Astrocyte (in vitro differentiated cells and primary cell): ENCODE measurements around the gene AUTS2. TPM values are rescaled to one million over a fixed set of nuclear protein-coding genes. Genes with fewer than 3 reads are reported as not detected.

Source experiments
- DNase-seq: peaks from one replicate; pipeline ENCODE4 v3.0.0-alpha.2; 2010; ENCODE audit warnings: low read depth
- FAIRE-seq: peaks from 2 replicates; lab custom pipeline; 2011; peaks lifted over from hg19 to GRCh38; lab: Jason Lieb, UNC
- H2AFZ ChIP-seq: 2 replicates; pipeline ENCODE4 v1.6.0; 2012; ENCODE audit warnings: low read depth, low read length, inconsistent platforms
- H3K27ac ChIP-seq: 2 replicates; pipeline ENCODE4 v1.5.1; 2011; ENCODE audit warnings: low read depth, low read length, inconsistent platforms
- H3K27me3 ChIP-seq: 2 replicates; pipeline ENCODE4 v1.6.0; 2011; ENCODE audit warnings: low read length, inconsistent platforms; ENCODE audit not compliant: insufficient read depth
- H3K36me3 ChIP-seq: 2 replicates; pipeline ENCODE4 v1.5.1; 2011; ENCODE audit warnings: low read length, inconsistent platforms; ENCODE audit not compliant: insufficient read depth
- H3K4me1 ChIP-seq: 2 replicates; pipeline ENCODE4 v1.5.1; 2011; ENCODE audit warnings: low read length, inconsistent platforms; ENCODE audit not compliant: insufficient read depth
- H3K4me2 ChIP-seq: 2 replicates; pipeline ENCODE4 v1.6.0; 2012; ENCODE audit warnings: low read length, inconsistent platforms
- H3K4me3 ChIP-seq: 2 replicates; pipeline ENCODE4 v1.5.1; 2011; ENCODE audit warnings: low read depth, mild to moderate bottlenecking, low read length, inconsistent platforms; ENCODE audit not compliant: insufficient read depth
- H3K79me2 ChIP-seq: 2 replicates; pipeline ENCODE4 v1.6.0; 2012; ENCODE audit warnings: mild to moderate bottlenecking, low read length, inconsistent platforms; ENCODE audit not compliant: insufficient read depth
- H3K9ac ChIP-seq: 2 replicates; pipeline ENCODE4 v1.6.0; 2012; ENCODE audit warnings: mild to moderate bottlenecking, low read length, inconsistent platforms
- H3K9me3 ChIP-seq: 2 replicates; pipeline ENCODE4 v1.5.1; 2012; ENCODE audit warnings: low read depth, mild to moderate bottlenecking, low read length, inconsistent platforms; ENCODE audit not compliant: insufficient read depth
- H4K20me1 ChIP-seq: 2 replicates; pipeline ENCODE4 v1.6.0; 2012; ENCODE audit warnings: low read length, inconsistent platforms; ENCODE audit not compliant: insufficient read depth
- H3K27ac Mint-ChIP-seq: one replicate; pipeline ENCODE4 v1.8.0; 2021; ENCODE audit warnings: mild to moderate bottlenecking, mixed read lengths; ENCODE audit not compliant: unreplicated experiment
- H3K27me3 Mint-ChIP-seq: one replicate; pipeline ENCODE4 v1.8.0; 2021; ENCODE audit warnings: low read depth, mixed read lengths; ENCODE audit not compliant: unreplicated experiment
- H3K36me3 Mint-ChIP-seq: one replicate; pipeline ENCODE4 v1.8.0; 2021; ENCODE audit warnings: low read depth, mixed read lengths; ENCODE audit not compliant: unreplicated experiment
- H3K4me1 Mint-ChIP-seq: one replicate; pipeline ENCODE4 v1.8.0; 2021; ENCODE audit warnings: low read depth, mixed read lengths; ENCODE audit not compliant: unreplicated experiment
- H3K4me3 Mint-ChIP-seq: one replicate; pipeline ENCODE4 v1.8.0; 2021; ENCODE audit warnings: mild to moderate bottlenecking, moderate library complexity, mixed read lengths; ENCODE audit not compliant: unreplicated experiment
- H3K9me3 Mint-ChIP-seq: one replicate; pipeline ENCODE4 v1.8.0; 2021; ENCODE audit warnings: mild to moderate bottlenecking, mixed read lengths; ENCODE audit not compliant: unreplicated experiment
- CTCF ChIP-seq: IDR thresholded peaks from 2 replicates; pipeline ENCODE4 v1.5.1; 2011; ENCODE audit warnings: low read depth, mild to moderate bottlenecking, inconsistent platforms, low read length, moderate library complexity; ENCODE audit not compliant: insufficient read depth
- EZH2 ChIP-seq: IDR thresholded peaks from 2 replicates; pipeline ENCODE4 v1.6.1; 2012; ENCODE audit warnings: mild to moderate bottlenecking, low read length, inconsistent platforms; ENCODE audit not compliant: insufficient read depth
- total RNA-seq: library from RNA; stranded (reverse); gene quantifications from 2 replicates; pipeline ENCODE4 v1.2.1, GENCODE V29; 2021

AUTS2 gene
- total RNA-seq, 1 donor from 2014 or later: 73.2 TPM

DNA sequence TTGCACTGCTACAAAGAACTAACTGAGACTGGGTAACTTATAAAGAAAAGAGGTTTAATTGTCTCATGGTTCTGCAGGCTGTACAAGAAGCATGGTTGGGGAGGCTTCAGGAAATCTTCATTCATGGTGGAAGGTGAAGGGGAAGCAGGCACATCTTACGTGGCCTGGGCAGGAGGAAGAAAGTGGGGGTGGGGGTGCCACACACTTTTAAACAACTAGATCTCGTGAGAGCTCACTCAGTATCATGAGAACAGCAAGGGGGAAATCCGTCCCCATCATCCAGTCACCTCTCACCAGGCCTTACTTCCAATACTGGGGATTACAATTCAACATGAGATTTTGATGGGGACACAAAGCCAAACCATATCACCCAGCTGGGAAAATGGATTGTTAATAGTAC is 281.7 kb downstream of the AUTS2 start:
- no peak overlapping the region for H3K27ac ChIP-seq
- H3K4me3 ChIP-seq: no peak overlapping the region

DNA sequence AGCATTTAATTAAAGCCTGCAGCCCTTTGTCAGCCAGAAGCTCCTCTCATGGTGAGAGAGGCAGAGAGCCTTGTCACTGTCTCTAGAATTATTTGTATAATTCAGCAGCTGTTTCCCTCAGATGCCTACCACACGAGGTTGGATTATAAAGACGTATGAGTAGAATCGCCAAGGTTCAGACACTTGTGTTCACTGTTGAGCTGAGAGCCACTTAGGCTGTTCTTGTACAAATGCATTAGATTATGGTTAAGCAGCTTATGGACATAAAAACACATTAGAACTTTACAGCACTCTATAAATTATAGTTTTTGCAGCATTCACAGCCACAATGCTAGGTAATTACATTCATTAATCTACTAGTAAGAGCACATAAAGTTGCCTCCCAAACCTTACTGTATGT is 282.6 kb downstream of the AUTS2 start:
- H3K4me2 ChIP-seq: no peak overlapping the region
- DNase-seq (no peak), FAIRE-seq (no peak)
- H3K27me3 ChIP-seq: no peaks in the 10 kb centered on the region
- peaks cover 12% of the 10 kb centered on the region for H3K79me2 ChIP-seq
- H3K9me3 ChIP-seq: no peaks in the 10 kb centered on the region
- TF ChIP-seq CTCF (no peak), EZH2 (no peak)
- no peak overlapping the region for H3K27ac ChIP-seq
- H3K27me3 Mint-ChIP-seq: no peaks in the 10 kb centered on the region
- H3K4me3 ChIP-seq: no peak overlapping the region
- no peak overlapping the region for H3K9ac ChIP-seq
- no peak overlapping the region for H3K27ac Mint-ChIP-seq
- no peaks in the 10 kb centered on the region for H3K4me1 ChIP-seq
- H3K4me3 Mint-ChIP-seq: no peak overlapping the region
- H3K4me1 Mint-ChIP-seq: peaks cover 12% of the 10 kb centered on the region
- no peaks in the 10 kb centered on the region for H3K9me3 Mint-ChIP-seq
- no peaks in the 10 kb centered on the region for H3K36me3 Mint-ChIP-seq
- H3K36me3 ChIP-seq: no peaks in the 10 kb centered on the region
- H2AFZ ChIP-seq: no peak overlapping the region
- peaks cover 51% of the 10 kb centered on the region for H4K20me1 ChIP-seq

More for the DNA sequence above, 281.7 kb downstream of the AUTS2 start:
- H3K9me3 Mint-ChIP-seq: no peaks in the 10 kb centered on the region
- FAIRE-seq: no peak
- no peak overlapping the region for H3K4me3 Mint-ChIP-seq
- H3K36me3 ChIP-seq: no peaks in the 10 kb centered on the region
- H3K9ac ChIP-seq: no peak overlapping the region
- H3K9me3 ChIP-seq: no peaks in the 10 kb centered on the region
- peaks cover 12% of the 10 kb centered on the region for H3K4me1 Mint-ChIP-seq
- no peaks in the 10 kb centered on the region for H3K36me3 Mint-ChIP-seq
- no peak overlapping the region for H3K4me2 ChIP-seq
- DNase-seq: no peak
- TF ChIP-seq CTCF (no peak), EZH2 (no peak)
- H4K20me1 ChIP-seq: peaks cover 48% of the 10 kb centered on the region
- H3K27me3 Mint-ChIP-seq: no peaks in the 10 kb centered on the region
- no peak overlapping the region for H3K27ac Mint-ChIP-seq
- H2AFZ ChIP-seq: no peak overlapping the region
- no peaks in the 10 kb centered on the region for H3K27me3 ChIP-seq
- no peaks in the 10 kb centered on the region for H3K4me1 ChIP-seq
- peaks cover 15% of the 10 kb centered on the region for H3K79me2 ChIP-seq

DNA sequence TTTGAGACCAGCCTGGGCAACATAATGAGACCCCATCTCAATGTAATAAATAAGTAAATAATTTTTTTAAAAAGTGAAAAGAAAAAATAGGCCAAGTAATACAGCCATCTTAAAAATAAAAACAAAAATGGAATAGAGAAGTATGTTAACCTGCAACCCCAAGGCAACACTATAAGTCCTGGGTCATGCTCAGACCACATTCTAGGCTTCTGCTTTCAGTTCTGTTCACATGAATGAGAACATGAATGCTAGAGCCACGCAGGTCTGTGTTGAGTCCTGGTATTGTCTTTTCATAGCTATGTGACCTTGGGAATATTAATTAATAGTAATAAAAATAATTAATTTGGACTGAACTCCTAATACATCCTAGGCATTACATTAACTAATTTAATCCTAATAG is 284.0 kb downstream of the AUTS2 start:
- FAIRE-seq (no peak), DNase-seq (no peak)
- H3K4me1 Mint-ChIP-seq: peaks cover 12% of the 10 kb centered on the region
- Histone ChIP-seq H3K4me1 (no peaks in the 10 kb centered on the region), H4K20me1 (peaks cover 48% of the 10 kb centered on the region), H3K79me2 (peaks cover 4% of the 10 kb centered on the region), H3K4me2 (no peak overlapping the region), H3K27ac (no peak overlapping the region), H2AFZ (no peak overlapping the region), H3K36me3 (no peaks in the 10 kb centered on the region), H3K9ac (no peak overlapping the region), H3K27me3 (no peaks in the 10 kb centered on the region), H3K9me3 (no peaks in the 10 kb centered on the region), H3K4me3 (no peak overlapping the region)
- H3K9me3 Mint-ChIP-seq: no peaks in the 10 kb centered on the region
- no peak overlapping the region for H3K4me3 Mint-ChIP-seq
- no peaks in the 10 kb centered on the region for H3K27me3 Mint-ChIP-seq
- no peak overlapping the region for H3K27ac Mint-ChIP-seq
- TF ChIP-seq EZH2 (no peak), CTCF (no peak)
- H3K36me3 Mint-ChIP-seq: no peaks in the 10 kb centered on the region
